ENCODE measurements around the gene B4GALT4. TPM values are rescaled to one million over a fixed set of nuclear protein-coding genes. Genes with fewer than 3 reads are reported as not detected.

Gene B4GALT4
- total and polyA plus RNA-seq, 12 donors: 9.0 to 23.2 (median 11.6) TPM

GRCh38 chr3:119240101-119240590 lies 532 bp downstream of the B4GALT4 start:
- H3K4me1 ChIP-seq: peaks cover 3 to 51% (median 34%) of the 10 kb centered on the region in 9 donors
- intact Hi-C loops (cut with DNase I): loop anchor here in 5 of 10 donors (2.0 to 10.0 kb wide), 3 partner anchors 55 to 355 kb away; partner anchors contain the start of genes ARHGAP31 (in 1 of the 5) and TEX55 (in 1 of the 5)
- WGBS, 2 donors: 3 to 4% methylated on average over 16 of the region's 16 CpGs
- DNase-seq (peak; percentile 21 to 42), ATAC-seq (peak in 6 of 8 donors; percentile 4 to 48 (median 14))
- peaks cover 0 to 19% (median 0%) of the 10 kb centered on the region in 9 donors for H3K36me3 ChIP-seq
- no peak for TF ChIP-seq CTCF (IDR thresholded peaks at IDR 0.05)
- H3K4me3 ChIP-seq: peak overlapping the region; percentile 57 to 90 (median 86)
- no peaks in the 10 kb centered on the region for H3K27me3 ChIP-seq
- peak overlapping the region; percentile 90 to 98 (median 93) for H3K27ac ChIP-seq
- H3K9me3 ChIP-seq: no peaks in the 10 kb centered on the region

- Histone ChIP-seq H3K4me1 (peaks cover 3 to 59% (median 37%) of the 10 kb centered on the region in 9 donors), H3K27me3 (no peaks in the 10 kb centered on the region), H3K27ac (peak overlapping the region in 8 of 10 donors; percentile 90 to 98 (median 94)), H3K9me3 (no peaks in the 10 kb centered on the region), H3K4me3 (peak overlapping the region in 9 of 10 donors; percentile 57 to 90 (median 88)), H3K36me3 (peaks cover 0 to 27% (median 0%) of the 10 kb centered on the region in 9 donors)
- intact Hi-C loops (cut with DNase I): loop anchor here in 1 of 10 donors (10.0 kb wide), 1 partner anchor 1105 kb away; the partner anchor contains the start of gene LRRC58
- ATAC-seq: no peak
- WGBS, 2 donors: 35 to 49% methylated on average over 5 of the region's 5 CpGs
- TF ChIP-seq CTCF (IDR thresholded peaks at IDR 0.05): no peak
- no peak for DNase-seq
Observed at GRCh38 chr3:119239206-119239820, 1.4 kb downstream of the B4GALT4 start.

- Histone ChIP-seq H3K36me3 (peaks cover 0 to 36% (median 0%) of the 10 kb centered on the region in 9 donors), H3K9me3 (no peaks in the 10 kb centered on the region), H3K4me1 (peaks cover 3 to 59% (median 37%) of the 10 kb centered on the region in 9 donors), H3K27me3 (no peaks in the 10 kb centered on the region), H3K4me3 (peak overlapping the region in 4 of 10 donors; percentile 0 to 89 (median 84)), H3K27ac (peak overlapping the region in 5 of 10 donors; percentile 53 to 97 (median 92))
- WGBS, 2 donors: 60 to 62% methylated on average over 4 of the region's 4 CpGs
- no peak for DNase-seq
- intact Hi-C loops (cut with DNase I): loop anchor here in 1 of 10 donors (10.0 kb wide), 1 partner anchor 1106 kb away; the partner anchor contains the start of gene LRRC58
- TF ChIP-seq CTCF (IDR thresholded peaks at IDR 0.05): no peak
- no peak for ATAC-seq
Observed at GRCh38 chr3:119238363-119238762, 2.3 kb downstream of the B4GALT4 start.

GRCh38 chr3:119237299-119237698 lies 3.4 kb downstream of the B4GALT4 start:
- H3K27ac ChIP-seq: no peak overlapping the region
- intact Hi-C loops (cut with DNase I): loop anchor here in 1 of 10 donors (10.0 kb wide), 1 partner anchor 1108 kb away; the partner anchor contains the start of gene LRRC58
- DNase-seq (no peak), ATAC-seq (no peak)
- no peaks in the 10 kb centered on the region for H3K27me3 ChIP-seq
- H3K9me3 ChIP-seq: no peaks in the 10 kb centered on the region
- H3K4me3 ChIP-seq: no peak overlapping the region
- TF ChIP-seq CTCF (IDR thresholded peaks at IDR 0.05): no peak
- peaks cover 0 to 46% (median 9%) of the 10 kb centered on the region in 9 donors for H3K36me3 ChIP-seq
- H3K4me1 ChIP-seq: peaks cover 3 to 59% (median 37%) of the 10 kb centered on the region in 9 donors

Measured in heart right ventricle (tissue), 16 donors.